ENCODE measurements around the gene GNLY.

GNLY gene

DNA sequence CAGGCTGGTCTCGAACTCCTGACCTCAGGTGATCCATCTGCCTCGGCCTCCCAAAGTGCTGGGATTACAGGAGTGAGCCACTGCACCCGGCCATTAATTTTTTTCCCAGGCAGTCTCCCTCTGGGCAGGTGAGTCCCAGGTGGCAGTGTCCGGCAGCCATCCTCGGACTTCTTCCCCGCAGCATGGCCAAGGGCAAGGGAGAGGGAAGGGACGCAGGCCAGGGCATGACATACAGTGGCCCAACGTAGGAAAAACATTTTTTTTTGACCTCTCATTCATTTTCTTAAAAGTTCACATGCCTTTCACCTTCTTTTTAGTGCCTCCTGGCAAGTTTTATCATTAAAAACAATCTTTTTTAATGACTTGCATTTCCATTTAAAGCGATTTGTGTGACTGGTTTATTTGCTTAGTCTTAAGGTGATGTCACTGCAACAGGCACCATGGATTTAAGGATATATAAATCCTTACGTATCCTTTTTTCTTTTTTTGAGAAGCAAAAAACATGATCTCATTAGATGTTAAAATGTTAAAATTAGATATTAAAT lies 36.6 kb downstream of the GNLY start:
- no peak for DNase-seq

DNA sequence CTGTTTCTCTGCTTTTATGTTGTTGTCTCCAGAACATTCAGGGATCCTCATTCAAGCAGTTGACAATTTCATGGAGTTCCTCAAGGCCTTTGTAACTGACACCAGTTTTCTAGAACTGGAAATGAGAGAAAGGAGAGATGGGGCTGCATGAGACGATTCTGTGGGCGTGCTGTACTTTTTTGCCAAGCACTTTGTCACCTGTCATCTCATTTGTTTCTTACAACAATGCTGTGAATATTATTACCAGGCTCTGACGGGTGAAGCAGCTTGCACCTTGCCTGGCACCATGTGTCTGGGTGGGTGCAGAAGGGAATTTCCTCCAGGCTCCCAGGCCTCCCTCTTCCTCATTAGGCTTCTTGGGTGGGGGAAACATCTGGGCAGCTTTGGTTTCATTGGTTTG lies 37.4 kb downstream of the GNLY start:
- DNase-seq = no peak

GRCh38 chr2:85732467-85733120 lies 38.4 kb downstream of the GNLY start:
- no peak for DNase-seq

DNA sequence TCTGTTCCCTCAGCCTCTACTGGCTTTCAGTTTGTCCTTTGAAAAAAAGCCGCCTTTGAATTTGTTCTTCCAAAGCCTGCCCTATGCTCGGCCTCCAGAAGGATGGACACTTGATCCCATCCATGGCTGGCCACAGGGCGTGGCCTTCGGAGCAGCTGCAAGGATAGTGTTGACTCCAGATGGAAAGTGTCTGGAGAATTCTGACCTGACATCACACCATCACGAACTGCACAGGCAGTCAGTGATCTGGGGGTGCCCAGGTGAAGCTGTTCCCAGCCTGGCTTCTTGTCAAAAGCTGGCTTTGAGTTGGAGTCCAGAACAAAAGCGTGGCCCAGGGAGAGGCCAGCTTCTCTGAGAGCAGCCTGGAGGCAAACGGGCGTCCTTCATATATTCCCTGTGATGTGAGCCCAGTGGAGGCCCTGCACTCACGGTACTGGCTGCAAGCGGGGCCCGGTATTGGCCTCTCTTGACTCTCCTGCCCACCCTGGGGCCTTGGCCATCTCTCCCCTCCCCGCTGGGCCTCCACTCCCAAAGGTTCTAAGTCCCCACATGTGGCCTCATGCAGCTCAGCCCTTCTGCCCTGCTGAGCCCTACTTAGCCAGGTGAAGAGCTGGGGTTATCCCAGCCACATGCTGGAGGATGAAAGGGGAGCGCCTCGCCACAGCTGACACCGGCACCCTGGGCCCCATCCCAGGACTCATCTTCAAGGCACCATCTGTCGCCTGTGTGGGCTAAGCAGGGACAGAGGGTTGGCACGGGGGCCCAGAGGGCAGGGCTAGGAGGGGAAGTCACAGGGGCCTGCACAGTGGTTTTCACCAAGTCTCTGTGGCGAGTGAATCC lies 39.2 kb downstream of the GNLY start:
- DNase-seq = no peak

DNA sequence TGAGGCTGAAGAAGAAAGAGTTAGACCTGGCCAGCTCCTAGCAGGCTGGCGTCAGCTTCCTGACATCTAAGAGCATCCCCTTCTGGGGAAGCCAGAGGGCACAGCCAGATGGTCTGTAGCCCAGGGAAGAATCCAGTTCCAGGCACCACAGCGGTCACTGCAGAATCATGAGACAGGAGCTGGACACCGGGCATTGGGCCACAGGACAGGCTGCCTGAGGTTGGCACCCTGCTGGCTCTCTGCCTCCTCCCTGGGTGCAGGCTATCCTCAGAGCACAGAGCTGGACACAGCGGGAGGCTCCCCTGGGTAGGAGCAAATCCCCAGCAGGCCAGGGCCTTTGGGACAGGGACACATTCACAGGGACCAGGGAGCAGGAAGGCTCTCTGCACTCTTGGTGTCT lies 39.9 kb downstream of the GNLY start:
- DNase-seq = no peak

- DNase-seq = no peak
These were observed 40.9 kb downstream of the GNLY start for GRCh38 chr2:85734942-85735608.

GRCh38 chr2:85735691-85736090 lies 41.5 kb downstream of the GNLY start:
- no peak for DNase-seq

GRCh38 chr2:85736456-85737355 lies 42.5 kb downstream of the GNLY start:
- DNase-seq = no peak

GRCh38 chr2:85737481-85737880 lies 43.3 kb downstream of the GNLY start:
- no peak for DNase-seq

GRCh38 chr2:85737961-85738360 lies 43.8 kb downstream of the GNLY start:
- DNase-seq = no peak

DNA sequence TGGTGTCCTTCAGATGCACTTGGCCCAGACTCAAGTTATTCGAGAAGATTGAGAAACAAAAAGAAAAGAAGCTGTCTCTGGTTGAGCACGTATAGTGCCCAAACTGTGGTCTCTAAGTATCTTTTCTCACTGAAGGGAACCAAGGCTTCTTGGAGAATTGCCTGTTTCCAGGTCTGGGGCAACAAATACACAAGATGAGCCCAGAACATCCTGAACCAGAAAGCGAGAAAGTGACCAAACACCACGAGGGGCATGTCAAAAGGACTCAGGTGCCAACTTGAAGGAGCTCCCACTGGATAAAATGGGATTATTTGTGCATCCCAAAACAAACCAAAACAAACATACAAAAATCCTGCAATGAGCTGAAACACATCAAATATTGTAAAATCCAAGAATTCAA lies 46.0 kb downstream of the GNLY start:
- DNase-seq = no peak

DNA sequence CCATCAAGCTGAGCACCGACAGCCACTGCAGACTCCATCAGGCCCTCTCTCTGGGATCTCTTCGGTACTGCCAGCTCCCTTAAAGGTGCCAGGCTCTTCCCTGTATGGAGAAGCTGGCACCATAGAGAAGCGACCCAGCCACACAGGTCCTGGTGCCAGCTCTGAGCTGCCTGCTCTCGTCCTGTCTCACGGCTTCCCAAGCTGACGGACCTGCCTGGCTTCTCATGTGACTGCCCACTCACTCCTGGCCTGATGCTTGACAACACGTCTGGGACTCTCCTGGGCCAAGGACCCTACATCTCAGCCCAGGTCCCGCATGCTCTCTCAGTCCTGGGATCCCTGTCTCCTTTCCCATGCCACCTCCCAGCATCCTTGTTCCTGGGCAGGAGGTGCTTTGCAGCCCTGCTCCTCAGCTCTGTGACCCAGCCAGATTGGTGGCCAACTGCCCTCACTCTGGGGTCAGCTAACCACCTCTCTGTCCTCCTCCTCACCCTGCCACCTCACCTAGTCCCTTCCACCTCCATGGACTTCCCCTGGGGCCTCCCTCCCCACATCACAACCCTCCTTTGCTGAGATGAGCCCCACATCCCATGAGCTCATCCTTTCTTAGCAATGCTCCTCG lies 47.2 kb downstream of the GNLY start:
- no peak for DNase-seq

GRCh38 chr2:85741833-85742455 lies 47.8 kb downstream of the GNLY start:
- no peak for DNase-seq

DNA sequence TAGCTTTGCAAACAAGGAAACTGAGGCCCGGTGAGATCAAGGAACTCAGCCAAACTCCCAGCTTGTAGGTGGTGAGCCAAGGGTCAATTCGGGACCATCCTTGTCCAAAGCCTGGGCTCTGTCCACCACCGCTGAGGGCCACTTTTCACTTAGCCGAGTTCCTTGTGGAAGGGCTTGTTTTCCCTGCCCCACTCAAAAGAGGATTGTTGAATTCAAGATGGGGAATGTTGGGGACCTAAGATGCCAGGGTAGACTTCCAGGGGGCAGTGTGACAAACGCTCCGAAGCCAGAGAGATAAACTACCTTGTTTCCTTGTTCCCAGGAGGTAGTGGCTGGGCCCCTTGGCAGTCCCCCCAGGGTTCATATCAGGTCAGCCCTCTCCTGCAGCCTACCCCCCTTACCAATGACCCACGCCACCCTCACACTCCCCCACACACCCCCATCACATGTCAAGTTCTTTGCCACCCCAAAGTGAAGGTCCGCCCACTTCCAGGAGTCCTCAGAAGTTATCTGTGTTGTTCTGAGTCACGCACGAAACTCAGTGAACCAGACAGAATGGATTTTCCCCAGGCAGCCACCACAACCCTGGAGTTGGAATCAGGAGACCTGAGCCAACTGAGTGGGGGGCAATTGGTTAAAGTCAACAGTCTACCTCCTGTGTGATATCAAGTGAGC lies 49.3 kb downstream of the GNLY start:
- DNase-seq = no peak

DNA sequence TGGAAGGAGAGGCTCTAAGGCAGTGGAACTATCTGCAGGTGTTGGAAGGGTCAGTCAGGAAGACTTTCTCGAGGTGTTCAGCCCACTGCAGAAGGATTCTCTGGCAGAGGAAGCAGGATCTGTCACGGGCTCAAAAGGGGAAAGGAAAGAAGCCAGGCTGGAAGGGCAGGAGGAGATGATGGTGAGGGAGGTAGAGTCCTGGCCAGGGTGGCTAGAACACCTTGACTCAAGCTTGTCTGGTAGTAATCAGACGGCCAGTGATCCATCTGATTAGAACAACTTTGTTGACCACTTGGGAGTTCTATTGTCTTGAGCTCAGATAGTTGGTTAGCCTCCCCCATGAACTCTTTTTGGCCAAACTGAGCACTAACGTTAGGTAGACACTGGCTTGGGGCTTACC lies 49.9 kb downstream of the GNLY start:
- DNase-seq = no peak

- DNase-seq = no peak
These were observed 50.8 kb downstream of the GNLY start for GRCh38 chr2:85744741-85745601.

- DNase-seq = no peak
These were observed 51.5 kb downstream of the GNLY start for GRCh38 chr2:85745619-85746018.

DNA sequence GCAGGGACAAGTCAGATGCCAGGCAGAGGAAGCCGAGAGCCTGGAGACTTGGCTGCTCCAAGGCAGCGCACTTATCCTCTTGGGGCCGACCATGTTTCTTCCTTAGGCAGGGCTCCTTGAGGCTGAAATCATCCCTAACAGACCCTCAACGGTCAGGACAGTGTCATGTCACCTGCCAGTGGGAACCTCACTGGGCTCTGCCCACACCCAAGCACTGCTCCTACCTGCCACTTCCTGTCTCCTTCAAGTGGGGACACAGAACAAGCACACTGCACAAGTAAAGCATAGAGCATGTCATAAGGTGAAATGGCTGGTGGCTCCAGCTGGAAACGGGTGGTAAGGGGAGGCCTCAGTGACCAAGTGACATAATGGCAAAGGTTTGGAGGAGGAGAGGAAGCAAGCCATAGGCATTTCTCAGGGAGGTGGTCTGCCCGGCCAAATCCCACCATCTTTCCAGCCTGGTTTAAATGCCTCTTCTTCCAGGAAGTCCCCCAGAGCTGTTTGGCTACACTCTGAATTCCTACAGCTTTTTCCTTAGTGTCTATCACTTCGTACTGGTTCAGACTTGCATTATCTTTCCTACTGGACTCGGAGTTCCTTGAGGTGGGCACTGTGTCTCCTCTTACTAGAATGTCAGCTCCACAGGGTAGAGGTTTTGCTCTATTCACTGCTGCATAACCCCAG lies 52.3 kb downstream of the GNLY start:
- no peak for DNase-seq

DNA sequence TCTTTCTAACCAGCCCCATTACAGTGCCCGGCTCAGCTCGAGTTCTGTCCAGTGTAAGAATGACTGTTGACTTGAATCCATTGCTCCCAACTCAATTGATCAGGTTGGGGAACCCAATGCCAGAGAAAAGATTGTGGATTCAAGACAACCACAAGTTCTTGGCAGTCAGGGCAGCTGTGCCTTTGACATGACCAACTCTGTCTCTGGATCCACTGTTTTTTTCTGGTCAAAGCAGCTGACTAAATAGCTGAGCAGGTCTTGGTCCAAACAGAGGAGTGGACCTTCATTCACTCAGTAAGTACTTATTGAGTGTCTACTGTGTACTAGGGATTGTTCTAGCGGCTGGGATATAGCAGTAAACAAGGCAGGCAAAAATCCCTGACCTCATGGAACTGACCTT lies 53.3 kb downstream of the GNLY start:
- no peak for DNase-seq

Measured in activated naive CD4-positive, alpha-beta T cell (primary cell).